DOHH2 (cell line): ENCODE measurements around the gene MCC.

Experiments
- EZH2phosphoT487 ChIP-seq: fragments of 200-600 bp; sonication (generic); IDR thresholded peaks from 2 replicates; pipeline ENCODE4 v1.6.1; 2017; ENCODE audit warnings: borderline replicate concordance, mild to moderate bottlenecking, antibody characterized with exemption, low read length, moderate library complexity, mixed read lengths
- TF ChIP-seq, protein P1 (sequence below): fragments of 200-600 bp; sonication (generic); IDR thresholded peaks from one replicate; pipeline ENCODE4 v1.5.1; 2014; ENCODE audit warnings: antibody characterized with exemption, mild to moderate bottlenecking, low read depth, low read length; ENCODE audit not compliant: poor library complexity, severe bottlenecking

DNA sequence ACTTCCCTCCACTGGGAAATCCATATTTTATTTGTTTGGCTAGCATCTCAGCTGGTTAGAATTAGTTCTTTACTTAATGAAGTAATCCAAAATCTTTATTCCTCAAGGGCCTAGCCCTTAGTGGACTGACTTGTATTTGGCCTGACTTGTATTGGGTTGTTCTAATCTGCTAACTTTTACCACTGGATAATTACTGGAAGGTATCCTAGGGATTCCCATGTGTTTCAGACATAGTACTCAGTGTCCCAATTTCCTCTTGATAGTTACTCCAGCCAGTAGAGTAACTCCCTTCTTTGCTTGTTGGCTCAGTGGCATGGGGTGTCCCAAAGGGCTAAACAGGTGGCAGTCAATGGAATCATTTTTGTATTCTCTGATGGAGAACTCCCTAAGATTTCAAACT lies 355.7 kb downstream of the MCC start:
- TF ChIP-seq EZH2phosphoT487 = no peak
- TF ChIP-seq, protein P1, sequence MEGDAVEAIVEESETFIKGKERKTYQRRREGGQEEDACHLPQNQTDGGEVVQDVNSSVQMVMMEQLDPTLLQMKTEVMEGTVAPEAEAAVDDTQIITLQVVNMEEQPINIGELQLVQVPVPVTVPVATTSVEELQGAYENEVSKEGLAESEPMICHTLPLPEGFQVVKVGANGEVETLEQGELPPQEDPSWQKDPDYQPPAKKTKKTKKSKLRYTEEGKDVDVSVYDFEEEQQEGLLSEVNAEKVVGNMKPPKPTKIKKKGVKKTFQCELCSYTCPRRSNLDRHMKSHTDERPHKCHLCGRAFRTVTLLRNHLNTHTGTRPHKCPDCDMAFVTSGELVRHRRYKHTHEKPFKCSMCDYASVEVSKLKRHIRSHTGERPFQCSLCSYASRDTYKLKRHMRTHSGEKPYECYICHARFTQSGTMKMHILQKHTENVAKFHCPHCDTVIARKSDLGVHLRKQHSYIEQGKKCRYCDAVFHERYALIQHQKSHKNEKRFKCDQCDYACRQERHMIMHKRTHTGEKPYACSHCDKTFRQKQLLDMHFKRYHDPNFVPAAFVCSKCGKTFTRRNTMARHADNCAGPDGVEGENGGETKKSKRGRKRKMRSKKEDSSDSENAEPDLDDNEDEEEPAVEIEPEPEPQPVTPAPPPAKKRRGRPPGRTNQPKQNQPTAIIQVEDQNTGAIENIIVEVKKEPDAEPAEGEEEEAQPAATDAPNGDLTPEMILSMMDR = no peak
